ENCODE results near the gene CHD9.
"Not testable (repeated sequence)": the region's sequence is repeated elsewhere in the genome, so short reads cannot be mapped to it uniquely, and the experiment has no call there.

The CHD9 gene

DNA sequence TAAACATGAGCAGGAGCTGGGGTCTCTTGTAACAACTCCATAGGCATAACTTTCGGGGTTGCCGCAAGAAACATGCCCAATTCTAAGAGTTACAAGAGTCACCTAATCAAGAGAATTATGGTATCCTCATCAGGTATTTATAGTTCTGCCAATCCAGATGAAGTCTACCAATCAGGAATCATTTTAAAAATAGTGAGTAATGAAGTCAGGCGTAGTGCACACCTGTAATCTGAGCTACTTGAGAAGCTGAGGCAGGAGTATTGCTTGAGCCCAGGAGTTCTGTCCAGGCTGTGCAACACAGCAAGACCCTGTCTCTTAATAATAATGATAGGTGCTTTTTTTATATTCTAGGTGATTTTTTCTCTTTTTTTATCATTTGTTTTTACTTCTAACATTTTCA lies 251.0 kb downstream of the CHD9 start:
- H3K9ac ChIP-seq (ENCODE audit: low read length): no peak overlapping the region
- no peak overlapping the region for H3K27ac ChIP-seq (ENCODE audit: low read depth, low read length)
- no peaks in the 10 kb centered on the region for H3K4me1 ChIP-seq (ENCODE audit: insufficient read depth, low read length)
- peaks cover 53% of the 10 kb centered on the region for H3K36me3 ChIP-seq (ENCODE audit: insufficient read depth, low read length)
- no peaks in the 10 kb centered on the region for H3K27me3 ChIP-seq (ENCODE audit: control insufficient read depth in 1 of 2, insufficient read depth in 2 of 2, low read length in 2 of 2)
- H3K9me3 ChIP-seq (ENCODE audit: low read length): no peaks in the 10 kb centered on the region
- H3K4me3 ChIP-seq (ENCODE audit: low read depth in 1 of 2, low read length in 2 of 2): no peak overlapping the region

DNA sequence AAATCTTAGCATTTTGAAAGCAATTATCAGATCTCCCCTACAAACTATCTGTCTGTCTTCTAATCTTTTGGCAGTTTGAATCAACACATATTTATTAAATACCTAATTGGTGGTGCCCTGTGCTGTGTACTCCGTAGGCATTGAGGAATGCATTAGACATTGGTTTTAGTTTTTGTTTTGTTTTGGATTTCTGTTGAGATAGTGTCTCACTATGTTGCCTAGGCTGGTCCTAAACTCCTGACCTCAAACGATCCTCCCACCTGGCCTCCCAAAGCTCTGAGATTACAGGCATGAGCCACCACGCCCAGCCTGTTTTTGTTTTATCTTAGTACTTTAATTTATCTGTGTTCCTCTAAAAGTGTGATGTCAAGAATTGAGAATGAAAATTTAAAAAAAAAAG lies 254.7 kb downstream of the CHD9 start:
- Histone ChIP-seq H3K27ac (ENCODE audit: low read depth, low read length) (no peak overlapping the region), H3K27me3 (ENCODE audit: control insufficient read depth in 1 of 2, insufficient read depth in 2 of 2, low read length in 2 of 2) (no peaks in the 10 kb centered on the region), H3K9me3 (ENCODE audit: low read length) (no peaks in the 10 kb centered on the region), H3K4me3 (ENCODE audit: low read depth in 1 of 2, low read length in 2 of 2) (no peak overlapping the region), H3K4me1 (ENCODE audit: insufficient read depth, low read length) (no peaks in the 10 kb centered on the region), H3K9ac (ENCODE audit: low read length) (no peak overlapping the region), H3K36me3 (ENCODE audit: insufficient read depth, low read length) (peaks cover 45% of the 10 kb centered on the region)

- no peaks in the 10 kb centered on the region for H3K27me3 ChIP-seq (ENCODE audit: control insufficient read depth in 1 of 2, insufficient read depth in 2 of 2, low read length in 2 of 2)
- peaks cover 43% of the 10 kb centered on the region for H3K36me3 ChIP-seq (ENCODE audit: insufficient read depth, low read length)
These were observed 266.2 kb downstream of the CHD9 start for GRCh38 chr16:53320992-53321391.

DNA sequence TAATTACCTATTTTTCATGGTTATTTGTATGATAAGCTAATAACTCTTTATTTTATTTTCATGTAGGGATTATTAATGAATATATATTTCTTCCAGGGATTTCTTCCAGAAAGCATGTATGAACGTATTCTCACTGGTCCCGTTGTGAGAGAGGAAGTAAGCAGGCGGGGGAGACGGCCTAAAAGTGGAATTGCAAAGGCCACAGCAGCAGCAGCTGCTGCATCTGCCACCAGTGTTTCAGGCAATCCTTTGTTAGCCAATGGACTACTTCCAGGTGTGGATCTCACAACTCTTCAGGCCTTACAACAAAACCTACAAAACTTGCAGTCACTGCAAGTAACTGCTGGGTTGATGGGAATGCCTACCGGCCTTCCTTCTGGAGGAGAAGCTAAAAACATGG lies 269.1 kb downstream of the CHD9 start:
- H3K27me3 ChIP-seq (ENCODE audit: control insufficient read depth in 1 of 2, insufficient read depth in 2 of 2, low read length in 2 of 2): no peaks in the 10 kb centered on the region
- H3K9ac ChIP-seq (ENCODE audit: low read length): no peak overlapping the region
- peaks cover 23% of the 10 kb centered on the region for H3K36me3 ChIP-seq (ENCODE audit: insufficient read depth, low read length)
- no peak overlapping the region for H3K4me3 ChIP-seq (ENCODE audit: low read depth in 1 of 2, low read length in 2 of 2)
- no peaks in the 10 kb centered on the region for H3K4me1 ChIP-seq (ENCODE audit: insufficient read depth, low read length)
- H3K27ac ChIP-seq (ENCODE audit: low read depth, low read length): no peak overlapping the region
- H3K9me3 ChIP-seq (ENCODE audit: low read length): no peaks in the 10 kb centered on the region

More at GRCh38 chr16:53320992-53321391, 266.2 kb downstream of the CHD9 start:
- Histone ChIP-seq H3K4me3 (ENCODE audit: low read depth in 1 of 2, low read length in 2 of 2) (no peak overlapping the region), H3K4me1 (ENCODE audit: insufficient read depth, low read length) (no peaks in the 10 kb centered on the region), H3K9ac (ENCODE audit: low read length) (no peak overlapping the region), H3K9me3 (ENCODE audit: low read length) (no peaks in the 10 kb centered on the region), H3K27ac (ENCODE audit: low read depth, low read length) (no peak overlapping the region)

GRCh38 chr16:53330991-53331390 lies 276.2 kb downstream of the CHD9 start:
- H3K27me3 ChIP-seq (ENCODE audit: control insufficient read depth in 1 of 2, insufficient read depth in 2 of 2, low read length in 2 of 2): not testable (repeated sequence)

DNA sequence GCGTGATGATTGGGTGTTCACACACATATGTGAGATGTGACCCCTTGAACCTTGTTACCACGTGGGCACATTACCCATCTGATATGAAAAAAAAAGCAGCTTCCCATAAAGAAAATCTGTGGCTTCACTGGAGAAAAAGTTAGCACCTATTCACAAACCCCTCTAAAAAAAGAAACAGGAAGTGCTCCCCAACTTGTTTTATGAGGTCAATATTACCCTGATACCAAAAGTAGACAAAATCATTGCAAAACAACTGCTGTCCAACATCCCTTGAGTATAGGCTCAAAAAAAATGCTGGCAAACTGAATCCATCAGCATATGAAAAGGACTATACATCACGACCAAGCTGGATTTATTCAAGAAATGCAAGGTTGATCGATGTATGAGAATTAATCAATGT lies 279.8 kb downstream of the CHD9 start:
- Histone ChIP-seq H3K36me3 (ENCODE audit: insufficient read depth, low read length) (no peaks in the 10 kb centered on the region), H3K27me3 (ENCODE audit: control insufficient read depth in 1 of 2, insufficient read depth in 2 of 2, low read length in 2 of 2) (no peaks in the 10 kb centered on the region), H3K4me1 (ENCODE audit: insufficient read depth, low read length) (no peaks in the 10 kb centered on the region), H3K27ac (ENCODE audit: low read depth, low read length) (no peak overlapping the region), H3K4me3 (ENCODE audit: low read depth in 1 of 2, low read length in 2 of 2) (no peak overlapping the region), H3K9me3 (ENCODE audit: low read length) (no peaks in the 10 kb centered on the region), H3K9ac (ENCODE audit: low read length) (no peak overlapping the region)

More at GRCh38 chr16:53330991-53331390, 276.2 kb downstream of the CHD9 start:
- H3K9me3 ChIP-seq (ENCODE audit: low read length); H3K4me3 ChIP-seq (ENCODE audit: low read depth in 1 of 2, low read length in 2 of 2); H3K27ac ChIP-seq (ENCODE audit: low read depth, low read length); H3K4me1 ChIP-seq (ENCODE audit: insufficient read depth, low read length); H3K9ac ChIP-seq (ENCODE audit: low read length); H3K36me3 ChIP-seq (ENCODE audit: insufficient read depth, low read length): not testable (repeated sequence)

DNA sequence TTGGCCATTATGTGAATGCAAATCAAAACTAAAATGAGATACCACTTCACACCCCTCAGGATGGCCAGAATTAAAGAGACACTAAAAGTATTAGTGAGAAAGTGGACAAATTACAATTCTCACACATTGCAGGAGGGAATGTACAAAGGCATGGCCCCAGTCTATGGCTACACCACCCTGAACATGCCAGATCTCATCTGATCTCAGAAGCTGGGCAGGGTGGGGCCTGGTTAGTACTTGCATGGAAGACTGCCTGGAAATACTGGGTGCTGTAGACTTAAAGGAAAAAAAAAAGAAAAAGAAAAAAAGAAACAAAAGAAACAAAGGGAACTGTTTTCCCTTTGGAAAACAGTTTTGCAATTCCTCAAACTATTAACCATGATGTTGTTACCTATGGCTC lies 282.5 kb downstream of the CHD9 start:
- Histone ChIP-seq H3K4me1 (ENCODE audit: insufficient read depth, low read length) (no peaks in the 10 kb centered on the region), H3K27me3 (ENCODE audit: control insufficient read depth in 1 of 2, insufficient read depth in 2 of 2, low read length in 2 of 2) (no peaks in the 10 kb centered on the region), H3K4me3 (ENCODE audit: low read depth in 1 of 2, low read length in 2 of 2) (no peak overlapping the region), H3K9ac (ENCODE audit: low read length) (no peak overlapping the region), H3K9me3 (ENCODE audit: low read length) (no peaks in the 10 kb centered on the region), H3K27ac (ENCODE audit: low read depth, low read length) (no peak overlapping the region), H3K36me3 (ENCODE audit: insufficient read depth, low read length) (no peaks in the 10 kb centered on the region)

- no peaks in the 10 kb centered on the region for H3K27me3 ChIP-seq (ENCODE audit: control insufficient read depth in 1 of 2, insufficient read depth in 2 of 2, low read length in 2 of 2)
- no peak overlapping the region for H3K27ac ChIP-seq (ENCODE audit: low read depth, low read length)
- no peaks in the 10 kb centered on the region for H3K36me3 ChIP-seq (ENCODE audit: insufficient read depth, low read length)
- no peaks in the 10 kb centered on the region for H3K9me3 ChIP-seq (ENCODE audit: low read length)
- no peak overlapping the region for H3K9ac ChIP-seq (ENCODE audit: low read length)
- H3K4me1 ChIP-seq (ENCODE audit: insufficient read depth, low read length): no peaks in the 10 kb centered on the region
- no peak overlapping the region for H3K4me3 ChIP-seq (ENCODE audit: low read depth in 1 of 2, low read length in 2 of 2)
These were observed 287.0 kb downstream of the CHD9 start for GRCh38 chr16:53341792-53342191.

DNA sequence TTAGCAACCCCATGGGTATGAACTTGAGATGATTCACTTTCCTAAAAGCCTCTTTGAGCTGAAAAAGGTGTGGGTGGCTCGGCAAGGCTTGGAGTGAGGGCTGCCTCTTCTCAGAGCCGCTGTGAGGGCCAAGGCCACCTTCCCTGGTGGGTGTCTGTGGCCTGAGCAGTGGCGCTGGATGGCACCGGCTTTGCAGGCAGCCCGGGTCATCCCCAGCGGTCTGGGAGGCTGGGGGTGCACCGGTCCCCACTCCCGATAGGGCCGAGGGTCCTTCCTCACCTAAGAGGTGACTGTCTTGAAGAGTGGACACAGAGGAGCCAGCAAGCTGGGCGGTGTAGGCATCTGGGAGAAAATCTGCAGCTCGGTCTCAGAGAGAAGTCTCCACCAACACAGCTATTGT lies 300.3 kb downstream of the CHD9 start:
- no peak overlapping the region for H3K27ac ChIP-seq (ENCODE audit: low read depth, low read length)
- H3K27me3 ChIP-seq (ENCODE audit: control insufficient read depth in 1 of 2, insufficient read depth in 2 of 2, low read length in 2 of 2): no peaks in the 10 kb centered on the region
- no peak overlapping the region for H3K9ac ChIP-seq (ENCODE audit: low read length)
- no peaks in the 10 kb centered on the region for H3K4me1 ChIP-seq (ENCODE audit: insufficient read depth, low read length)
- H3K9me3 ChIP-seq (ENCODE audit: low read length): no peaks in the 10 kb centered on the region
- H3K36me3 ChIP-seq (ENCODE audit: insufficient read depth, low read length): no peaks in the 10 kb centered on the region
- no peak overlapping the region for H3K4me3 ChIP-seq (ENCODE audit: low read depth in 1 of 2, low read length in 2 of 2)

GRCh38 chr16:53356478-53357207 lies 301.9 kb downstream of the CHD9 start:
- H3K36me3 ChIP-seq (ENCODE audit: insufficient read depth, low read length): no peaks in the 10 kb centered on the region
- no peaks in the 10 kb centered on the region for H3K9me3 ChIP-seq (ENCODE audit: low read length)
- H3K27ac ChIP-seq (ENCODE audit: low read depth, low read length): no peak overlapping the region
- H3K4me1 ChIP-seq (ENCODE audit: insufficient read depth, low read length): no peaks in the 10 kb centered on the region
- no peak overlapping the region for H3K9ac ChIP-seq (ENCODE audit: low read length)
- H3K4me3 ChIP-seq (ENCODE audit: low read depth in 1 of 2, low read length in 2 of 2): no peak overlapping the region
- no peaks in the 10 kb centered on the region for H3K27me3 ChIP-seq (ENCODE audit: control insufficient read depth in 1 of 2, insufficient read depth in 2 of 2, low read length in 2 of 2)

DNA sequence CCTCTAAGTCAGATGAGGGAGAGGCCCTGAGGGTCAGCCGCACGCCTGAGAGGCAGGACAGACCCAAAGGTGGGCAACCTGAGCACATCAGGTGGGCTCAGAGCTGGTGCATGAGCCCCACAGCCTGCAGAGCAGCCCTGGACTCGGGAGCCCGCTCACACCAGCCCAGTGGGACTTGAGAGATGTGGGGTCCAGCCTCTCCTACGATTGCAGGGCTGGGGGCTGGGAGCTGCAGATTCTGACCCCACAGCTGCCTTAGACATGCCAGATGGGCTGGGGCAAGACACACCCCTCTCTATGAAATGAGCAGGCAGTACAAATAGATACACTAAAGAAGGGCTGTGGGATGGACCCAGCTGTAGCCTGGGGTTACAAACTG lies 302.4 kb downstream of the CHD9 start:
- H3K4me1 ChIP-seq (ENCODE audit: insufficient read depth, low read length): no peaks in the 10 kb centered on the region
- no peaks in the 10 kb centered on the region for H3K9me3 ChIP-seq (ENCODE audit: low read length)
- H3K9ac ChIP-seq (ENCODE audit: low read length): no peak overlapping the region
- no peak overlapping the region for H3K4me3 ChIP-seq (ENCODE audit: low read depth in 1 of 2, low read length in 2 of 2)
- no peaks in the 10 kb centered on the region for H3K27me3 ChIP-seq (ENCODE audit: control insufficient read depth in 1 of 2, insufficient read depth in 2 of 2, low read length in 2 of 2)
- no peaks in the 10 kb centered on the region for H3K36me3 ChIP-seq (ENCODE audit: insufficient read depth, low read length)
- no peak overlapping the region for H3K27ac ChIP-seq (ENCODE audit: low read depth, low read length)

DNA sequence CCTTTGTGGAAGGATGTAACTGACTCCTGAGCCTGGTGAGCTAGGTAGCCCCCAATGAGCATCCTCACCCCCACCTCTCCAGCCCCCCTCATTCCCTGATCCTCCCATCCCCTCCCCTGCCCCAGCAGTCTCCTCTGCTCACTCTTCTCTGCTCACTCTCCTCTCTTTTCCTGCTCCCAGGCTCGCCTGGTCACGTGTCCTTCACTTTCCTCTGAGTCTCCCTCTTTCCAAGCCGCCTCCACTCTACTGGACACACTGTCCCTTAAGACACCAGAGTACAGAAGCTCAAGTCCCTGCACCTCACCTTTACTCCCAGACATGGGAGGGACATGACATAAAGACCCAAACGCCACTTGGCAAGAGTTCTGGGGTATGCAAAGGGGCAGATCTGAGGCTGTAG lies 303.2 kb downstream of the CHD9 start:
- H3K9me3 ChIP-seq (ENCODE audit: low read length): no peaks in the 10 kb centered on the region
- no peaks in the 10 kb centered on the region for H3K36me3 ChIP-seq (ENCODE audit: insufficient read depth, low read length)
- no peaks in the 10 kb centered on the region for H3K4me1 ChIP-seq (ENCODE audit: insufficient read depth, low read length)
- no peak overlapping the region for H3K9ac ChIP-seq (ENCODE audit: low read length)
- H3K27me3 ChIP-seq (ENCODE audit: control insufficient read depth in 1 of 2, insufficient read depth in 2 of 2, low read length in 2 of 2): no peaks in the 10 kb centered on the region
- H3K27ac ChIP-seq (ENCODE audit: low read depth, low read length): no peak overlapping the region
- H3K4me3 ChIP-seq (ENCODE audit: low read depth in 1 of 2, low read length in 2 of 2): no peak overlapping the region

Measured in muscle layer of colon (tissue), 2 donors.